CD4-positive, alpha-beta T cell treated with Interleukin-2 at 100 ng/mL for 4 hours (primary cell): Measurements from ENCODE around the gene BMPR1B.
"Not testable (repeated sequence)": the region's sequence is repeated elsewhere in the genome, so short reads cannot be mapped to it uniquely, and the experiment has no call there.

Experiments
- DNase-seq: peaks from one replicate; pipeline ENCODE4 v3.0.0-alpha.2; 2020; ENCODE audit warnings: low spot score

The BMPR1B gene

DNA sequence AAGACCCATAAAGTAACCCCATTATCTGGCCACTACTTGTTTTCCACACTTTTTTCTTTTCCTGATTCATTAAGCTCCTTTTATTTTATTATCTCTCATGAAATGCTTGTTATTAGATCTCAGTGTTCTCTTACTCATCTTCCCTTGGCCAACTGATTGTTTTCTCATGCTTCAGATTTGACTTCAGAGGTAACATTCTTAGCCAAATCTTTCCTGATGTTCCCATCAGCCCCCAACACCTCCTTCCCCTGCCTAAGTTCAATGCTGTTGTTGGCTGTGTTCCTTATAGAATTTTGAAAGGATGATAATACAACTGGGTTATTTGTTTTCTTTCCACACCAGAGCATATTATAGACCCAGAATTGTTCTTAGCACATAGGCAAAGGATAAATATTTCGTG lies 75.6 kb downstream of the BMPR1B start:
- DNase-seq = no peak

DNA sequence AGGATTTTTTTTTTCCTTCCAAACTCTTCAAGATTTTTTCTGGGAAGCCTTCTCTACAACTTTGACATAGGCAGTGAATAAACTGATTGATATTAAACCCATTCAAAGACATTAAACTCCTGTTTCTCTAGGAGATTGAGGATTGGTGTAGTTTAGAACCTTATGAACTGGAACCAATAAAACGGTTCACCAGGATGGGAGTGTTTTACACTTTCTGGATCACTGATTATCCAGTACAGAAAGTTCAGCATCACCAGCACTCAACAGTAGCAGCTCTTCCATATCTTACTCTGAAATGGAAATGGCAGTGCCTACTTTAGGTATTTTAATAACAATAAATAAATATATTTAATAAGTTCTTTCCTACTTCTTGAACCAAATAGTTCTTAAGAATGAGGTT lies 76.7 kb downstream of the BMPR1B start:
- no peak for DNase-seq

DNA sequence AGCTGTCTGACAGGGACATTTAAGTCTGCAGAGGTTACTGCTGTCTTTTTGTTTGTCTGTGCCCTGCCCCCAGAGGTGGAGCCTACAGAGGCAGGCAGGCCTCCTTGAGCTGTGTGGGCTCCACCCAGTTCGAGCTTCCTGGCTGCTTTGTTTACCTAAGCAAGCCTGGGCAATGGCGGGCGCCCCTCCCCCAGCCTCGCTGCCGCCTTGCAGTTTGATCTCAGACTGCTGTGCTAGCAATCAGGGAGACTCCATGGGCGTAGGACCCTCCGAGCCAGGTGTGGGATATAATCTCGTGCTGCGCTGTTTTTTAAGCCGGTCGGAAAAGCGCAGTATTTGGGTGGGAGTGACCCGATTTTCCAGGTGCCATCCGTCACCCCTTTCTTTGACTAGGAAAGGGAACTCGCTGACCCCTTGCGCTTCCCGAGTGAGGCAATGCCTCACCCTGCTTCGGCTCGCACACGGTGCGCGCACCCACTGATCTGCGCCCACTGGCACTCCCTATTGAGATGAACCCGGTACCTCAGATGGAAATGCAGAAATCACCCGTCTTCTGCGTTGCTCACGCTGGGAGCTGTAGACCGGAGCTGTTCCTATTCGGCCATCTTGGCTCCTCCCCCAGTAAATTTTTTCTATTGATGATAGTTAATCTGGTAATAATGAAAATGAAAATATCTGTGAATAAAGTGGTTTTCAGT lies 83.6 kb downstream of the BMPR1B start:
- not testable (repeated sequence) for DNase-seq

DNA sequence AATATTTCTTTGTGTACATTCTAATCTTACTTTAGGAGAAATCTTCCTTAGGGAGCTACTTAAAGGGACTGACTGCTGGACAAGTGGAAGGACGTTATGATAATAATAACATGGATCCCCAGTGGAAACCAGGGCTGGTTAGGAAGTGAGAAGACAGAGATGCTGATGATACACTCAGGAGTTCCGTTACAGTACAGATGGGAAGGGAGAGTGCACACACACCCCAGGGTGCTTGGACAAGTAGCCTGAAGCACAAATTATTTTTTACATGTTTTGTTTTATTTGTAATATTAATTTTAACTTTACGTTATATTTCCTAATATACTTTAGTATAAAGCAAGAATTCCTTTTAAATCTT lies 84.1 kb downstream of the BMPR1B start:
- no peak for DNase-seq

DNA sequence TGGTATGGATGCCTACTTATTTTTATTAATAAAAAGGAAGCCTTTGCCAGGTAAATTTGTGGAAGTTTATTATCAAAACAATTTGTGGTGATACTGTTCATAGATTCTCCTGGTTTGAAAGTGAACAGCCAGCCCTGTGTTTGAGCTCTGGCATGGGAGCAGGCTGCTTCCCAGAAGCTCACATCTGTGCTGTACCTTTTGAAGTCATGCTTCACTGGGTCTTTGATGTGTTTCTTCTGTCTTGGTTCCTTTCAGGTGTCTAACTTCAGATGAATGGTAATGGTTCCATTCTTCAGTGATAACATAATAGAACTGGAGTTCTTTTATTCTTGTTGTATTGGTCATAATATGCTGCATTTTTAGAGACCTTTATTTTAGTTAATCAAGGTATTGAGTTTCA lies 85.5 kb downstream of the BMPR1B start:
- DNase-seq = no peak

DNA sequence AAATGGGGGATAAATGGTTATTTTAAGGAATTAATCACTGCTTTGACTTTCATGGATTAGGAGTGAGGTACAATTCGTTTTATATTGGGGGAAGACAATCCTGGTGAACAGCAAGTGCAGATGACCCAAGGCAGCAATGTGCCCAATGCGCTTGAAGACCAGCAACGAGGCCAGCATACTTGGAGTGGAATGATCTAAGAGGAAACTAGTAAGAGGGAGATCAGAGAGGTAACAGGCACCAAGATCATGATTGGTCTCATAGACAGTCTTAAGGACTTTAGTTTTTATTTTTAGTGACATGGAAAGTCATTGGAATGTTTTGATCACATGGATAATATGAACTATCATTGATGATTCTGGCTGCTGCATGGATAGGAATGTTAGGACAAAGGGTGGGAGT lies 90.6 kb downstream of the BMPR1B start:
- DNase-seq = no peak

DNA sequence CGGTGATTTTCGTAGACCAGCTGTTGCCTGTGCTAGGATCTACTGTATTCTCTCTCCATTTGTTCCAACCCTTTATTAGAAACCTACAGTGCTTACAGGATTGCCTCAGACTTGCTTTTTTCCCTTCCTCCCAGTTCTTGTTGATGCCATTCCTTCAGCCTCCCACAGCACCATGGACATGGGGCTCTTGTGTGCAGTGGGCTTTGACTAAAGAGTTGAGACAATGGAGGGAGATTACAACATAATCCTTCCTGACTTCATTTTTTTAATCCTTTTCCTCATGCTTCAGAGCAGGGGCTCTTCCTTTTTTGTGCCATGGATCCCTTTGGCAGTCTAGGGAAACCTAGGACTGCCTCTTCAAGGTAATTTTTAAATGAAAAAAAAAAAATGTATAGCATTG lies 92.1 kb downstream of the BMPR1B start:
- no peak for DNase-seq

DNA sequence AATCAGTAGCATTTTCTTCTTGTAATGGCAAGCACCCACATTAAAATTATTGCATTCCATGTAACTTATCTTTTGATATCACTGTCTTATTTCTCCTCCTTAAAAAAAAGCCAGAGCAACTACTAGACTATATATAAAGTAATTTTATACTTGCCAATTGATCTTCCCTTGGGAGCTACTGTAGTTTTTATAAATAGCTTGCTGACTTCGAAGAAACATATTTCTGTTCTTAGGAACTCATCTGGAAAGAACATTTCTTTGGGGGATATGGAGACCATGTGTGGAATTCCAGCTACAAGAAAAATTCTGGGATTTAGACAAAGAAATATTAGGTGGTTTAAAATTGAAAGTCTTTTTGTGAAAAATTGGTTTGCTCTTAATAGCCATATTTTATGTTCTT lies 94.9 kb downstream of the BMPR1B start:
- no peak for DNase-seq

DNA sequence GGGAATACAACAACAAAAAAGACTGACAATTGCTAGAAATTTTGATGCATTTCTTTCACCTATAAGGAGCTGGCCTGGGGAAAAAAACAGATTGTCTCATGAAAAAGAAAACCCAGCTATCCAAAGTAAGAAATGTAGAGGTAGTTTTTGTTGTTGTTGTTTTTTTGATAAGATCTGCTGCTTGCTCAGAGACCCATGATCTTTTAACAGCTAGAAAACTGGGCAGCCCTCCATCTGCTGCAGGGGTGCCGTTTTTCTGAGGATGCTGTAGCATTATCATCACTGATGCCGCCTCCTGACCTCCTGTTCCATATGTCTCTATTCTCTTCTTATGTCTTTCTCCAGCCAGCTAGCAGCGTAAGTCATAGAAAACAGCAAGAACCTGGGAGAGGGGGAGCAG lies 98.3 kb downstream of the BMPR1B start:
- DNase-seq = no peak

DNA sequence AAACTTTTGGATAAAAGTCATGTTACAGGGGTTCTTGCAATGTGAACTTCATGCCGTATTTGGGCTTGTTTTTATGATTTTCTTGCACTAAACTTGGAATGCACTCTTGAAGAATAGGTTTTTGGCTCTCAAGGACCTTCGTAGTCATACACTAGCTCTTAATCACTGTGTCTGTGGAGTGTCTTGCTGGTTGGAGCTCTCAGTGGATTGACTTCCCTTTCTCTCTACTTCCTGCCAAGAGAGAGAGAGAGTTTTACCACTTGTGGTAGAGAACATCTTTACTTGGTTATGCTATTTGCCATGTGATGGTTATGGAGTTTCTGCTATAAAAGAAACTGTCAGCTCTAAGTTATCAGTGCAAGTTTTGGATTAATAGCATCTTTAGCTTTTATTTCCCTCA lies 112.4 kb downstream of the BMPR1B start:
- no peak for DNase-seq

DNA sequence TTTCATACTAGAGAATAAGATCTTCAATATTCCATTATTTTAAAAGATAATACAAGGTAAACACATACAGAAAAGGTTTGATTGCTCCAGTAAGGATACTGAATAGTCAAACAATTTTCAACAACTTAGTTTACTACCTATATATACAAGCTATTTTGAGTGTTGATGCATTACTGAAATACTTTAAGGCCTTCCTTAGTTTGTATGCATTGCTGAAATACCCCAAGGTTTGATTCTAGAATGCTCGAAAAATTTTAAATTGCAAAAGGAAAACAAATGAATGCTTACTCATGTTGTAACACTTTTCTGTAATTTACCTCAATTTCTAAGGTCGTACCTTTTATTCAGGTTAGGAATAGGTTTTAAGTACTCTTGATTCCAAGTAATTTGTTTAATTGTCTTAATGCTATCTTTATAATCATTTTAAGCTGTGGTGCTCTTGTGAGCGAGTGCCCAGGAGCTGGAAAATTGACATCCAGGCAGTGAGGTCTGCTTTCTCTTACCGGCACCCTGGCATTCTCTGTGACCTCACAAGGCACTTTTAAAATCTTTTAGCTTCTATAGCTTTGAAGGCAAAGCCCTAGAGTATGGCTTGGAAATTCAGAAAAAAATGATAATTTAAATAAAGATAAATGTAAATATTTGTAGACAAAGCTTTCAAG lies 114.0 kb downstream of the BMPR1B start:
- no peak for DNase-seq

DNA sequence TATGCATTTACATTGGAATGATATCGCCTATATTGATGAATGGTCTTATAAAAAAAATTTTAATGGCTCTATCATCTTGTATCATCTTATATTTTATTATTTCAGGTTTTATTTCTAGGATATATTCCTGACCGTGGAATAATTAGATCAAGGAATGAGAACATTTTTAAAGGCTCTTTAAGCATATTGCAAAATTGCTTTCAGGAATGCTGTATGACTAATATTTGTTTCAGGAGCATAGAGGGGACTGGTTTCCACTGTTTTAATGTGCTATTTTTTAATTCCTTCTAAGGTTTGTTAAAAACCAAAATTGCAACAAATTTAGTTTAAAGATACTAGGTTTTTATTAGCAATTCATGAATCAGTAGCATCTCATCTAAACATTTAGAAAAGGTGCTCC lies 120.2 kb downstream of the BMPR1B start:
- no peak for DNase-seq

DNA sequence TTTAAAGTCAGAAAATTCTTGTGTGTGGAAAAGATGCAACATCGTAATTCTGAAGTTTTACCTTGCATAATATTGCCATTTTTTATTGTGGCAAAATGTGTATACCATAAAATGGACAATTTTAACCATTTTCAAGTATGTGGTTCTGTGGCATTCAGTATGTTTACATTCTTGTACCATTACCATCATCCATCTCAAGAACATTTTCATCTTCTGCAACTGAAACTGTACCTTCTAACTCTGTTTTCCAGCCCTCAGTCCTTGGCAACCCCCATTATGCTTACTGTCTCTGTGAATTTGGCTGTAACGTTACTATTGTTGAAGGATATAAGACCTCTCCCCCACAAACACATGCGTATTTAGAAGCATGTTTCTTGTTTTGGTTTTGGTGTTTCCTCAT lies 123.2 kb downstream of the BMPR1B start:
- DNase-seq = no peak

DNA sequence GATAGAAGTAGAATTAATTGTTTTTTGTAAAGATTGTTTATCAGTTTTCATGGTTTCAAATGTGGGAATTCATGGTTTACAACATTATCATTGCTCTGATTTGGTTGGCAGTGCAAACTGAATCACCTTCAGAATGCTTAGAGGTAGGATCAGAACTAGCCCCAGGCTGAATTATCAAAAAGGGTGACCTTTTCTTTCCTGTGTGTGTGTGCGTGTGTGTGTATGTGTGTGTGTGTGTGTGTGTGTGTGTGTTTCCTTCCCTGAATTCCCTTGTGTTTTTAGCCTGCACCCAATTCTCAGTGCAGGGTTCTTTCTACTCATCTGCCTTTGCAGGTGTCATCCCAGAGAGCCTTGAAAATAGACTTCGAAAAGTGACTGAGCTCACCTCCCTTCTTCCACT lies 125.0 kb downstream of the BMPR1B start:
- no peak for DNase-seq

DNA sequence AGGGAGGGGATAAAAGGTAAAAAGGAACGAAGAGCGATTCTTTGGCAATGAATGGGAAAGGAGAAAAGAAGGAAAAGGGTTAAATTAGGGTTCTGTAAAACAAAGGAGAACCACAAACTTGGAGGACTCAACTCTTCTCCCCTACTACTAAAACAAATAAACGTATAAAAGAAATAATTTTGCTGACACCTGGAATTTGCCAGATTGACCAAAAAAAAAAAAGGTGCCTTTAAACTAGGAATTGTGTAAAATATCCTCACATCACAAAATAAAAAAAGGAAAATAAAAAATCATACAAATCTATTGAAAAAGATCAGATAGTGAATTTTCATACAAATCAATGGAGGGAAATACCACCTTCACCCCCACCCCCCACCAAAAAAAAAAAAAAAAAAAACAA lies 129.3 kb downstream of the BMPR1B start:
- no peak for DNase-seq

DNA sequence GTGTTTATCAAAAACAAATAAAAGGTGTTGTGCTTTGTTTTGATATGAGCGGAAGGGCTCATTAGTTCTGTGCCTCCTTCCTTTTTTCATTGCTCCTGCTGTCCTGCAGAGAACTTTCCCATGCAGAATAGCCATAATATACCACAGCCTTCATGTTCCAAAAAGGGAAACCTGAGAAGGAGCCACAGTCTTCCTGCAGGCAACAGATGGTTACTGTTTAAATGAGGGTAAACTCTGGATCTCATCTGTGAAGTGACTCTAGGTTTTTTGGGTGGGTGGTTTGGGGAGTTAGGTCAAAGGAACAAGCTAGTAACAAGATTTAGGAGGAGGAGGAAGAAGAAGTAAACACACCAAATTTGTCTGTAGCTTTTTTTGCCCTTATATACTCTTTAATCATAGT lies 131.8 kb downstream of the BMPR1B start:
- no peak for DNase-seq

DNA sequence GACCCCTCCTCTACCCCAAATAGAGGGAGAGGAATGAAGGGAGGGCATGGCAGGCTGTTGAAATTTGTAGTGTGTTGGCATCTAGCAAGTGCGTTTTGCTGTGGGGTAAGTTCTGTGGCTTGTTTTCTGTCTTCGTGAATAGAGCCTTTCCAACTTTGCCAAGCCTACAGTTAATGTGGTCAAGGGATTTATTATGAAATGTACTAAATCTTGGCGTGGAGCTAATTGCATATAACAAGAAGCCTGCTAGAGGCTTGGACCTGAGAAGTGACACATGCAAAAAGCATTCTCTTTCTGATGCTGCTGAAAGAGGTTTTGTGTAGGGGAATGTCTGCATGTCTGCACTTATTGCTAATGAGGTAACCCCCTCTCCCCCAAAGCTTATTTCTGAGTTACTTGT lies 132.2 kb downstream of the BMPR1B start:
- no peak for DNase-seq

DNA sequence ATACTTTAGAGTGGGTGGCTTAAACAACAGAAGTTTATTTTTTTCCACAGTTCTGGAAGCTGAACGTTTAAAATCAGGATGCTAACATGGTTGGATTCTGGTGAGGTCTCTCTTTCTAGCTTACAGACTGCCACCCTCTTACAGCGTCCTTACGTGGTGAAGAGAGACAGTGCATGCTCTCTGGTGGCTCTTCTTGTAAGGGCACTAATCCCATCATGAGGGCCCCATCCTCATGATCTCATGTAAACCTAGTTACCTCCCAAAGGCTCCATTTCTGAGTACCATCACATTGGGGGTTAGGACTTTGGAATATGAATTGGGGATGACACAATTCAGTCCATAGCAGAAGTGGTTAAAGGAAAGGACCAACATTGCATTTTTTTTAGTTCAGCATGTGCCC lies 132.8 kb downstream of the BMPR1B start:
- no peak for DNase-seq

DNA sequence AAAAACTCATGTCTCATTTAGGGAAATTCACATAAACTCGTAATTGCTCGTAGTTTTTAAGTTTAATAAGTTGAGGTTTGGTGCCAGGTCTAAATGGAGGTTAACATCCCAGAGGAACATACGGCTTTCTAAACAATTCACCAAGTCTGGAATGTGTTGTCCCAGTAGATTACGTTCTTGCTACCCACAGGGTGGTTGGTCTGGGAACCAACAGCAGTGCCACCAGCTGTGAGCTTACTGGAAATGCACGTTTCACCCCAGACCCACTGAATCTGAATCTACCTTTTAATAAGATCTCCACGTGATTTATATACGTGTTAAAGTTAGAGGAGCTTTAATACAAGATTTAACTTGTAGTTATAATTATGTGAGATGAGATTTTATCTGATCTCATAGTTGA lies 134.3 kb downstream of the BMPR1B start:
- DNase-seq = no peak

DNA sequence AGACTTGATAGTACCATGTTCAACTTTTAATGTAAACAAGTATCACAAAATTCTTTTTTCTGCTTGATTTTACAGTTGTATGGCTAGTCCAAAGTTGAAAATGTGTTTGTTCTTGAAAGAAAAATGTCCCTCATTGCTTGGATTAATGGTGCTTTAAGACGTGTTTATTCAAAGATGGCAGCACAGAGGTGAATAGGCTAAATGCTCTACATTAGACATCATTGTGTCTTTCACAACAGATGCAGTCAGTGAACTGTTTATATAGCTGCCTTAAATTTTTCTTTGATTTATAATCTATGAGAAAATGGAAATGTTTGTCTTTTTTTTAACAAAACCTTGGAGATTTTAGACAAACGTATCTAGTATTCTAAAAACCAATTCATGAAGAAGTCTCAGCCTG lies 137.3 kb downstream of the BMPR1B start:
- no peak for DNase-seq

DNA sequence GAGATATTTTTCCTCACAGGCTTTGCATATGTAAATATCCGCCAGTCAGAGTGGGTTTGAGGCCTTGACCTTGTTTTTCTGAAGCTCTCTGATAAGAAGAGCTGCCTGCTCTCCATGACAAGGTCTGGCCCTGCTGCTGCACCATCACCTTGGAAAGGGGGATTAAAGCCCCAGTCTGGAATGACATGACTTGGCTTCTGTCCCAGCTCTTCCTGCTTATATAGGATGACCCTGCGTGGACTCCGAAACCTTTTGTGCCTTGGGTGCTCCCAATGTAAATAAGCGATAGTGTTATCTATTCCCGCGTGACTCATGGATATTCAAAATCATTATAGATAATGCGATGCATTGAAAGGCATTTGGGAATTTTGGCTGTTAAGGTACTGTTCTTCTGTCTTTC lies 139.3 kb downstream of the BMPR1B start:
- no peak for DNase-seq

DNA sequence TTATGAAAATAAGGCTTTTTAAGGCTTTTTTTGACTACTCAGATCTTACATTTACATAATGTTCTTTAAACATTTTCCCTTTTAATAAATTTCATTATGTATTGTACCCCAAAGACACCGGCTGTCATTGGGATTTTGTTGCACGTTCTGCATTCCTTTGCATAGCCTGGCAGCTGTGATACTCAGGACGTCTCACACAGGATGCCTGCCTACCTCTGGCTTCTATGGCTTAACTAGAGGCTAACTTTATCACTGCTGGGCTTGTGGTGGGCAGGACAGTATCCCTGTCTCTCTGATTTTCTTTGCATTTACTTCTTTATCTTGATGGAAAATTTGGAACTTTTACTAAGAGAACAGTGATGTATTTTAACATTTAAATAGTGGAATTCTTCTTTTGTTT lies 147.8 kb downstream of the BMPR1B start:
- DNase-seq = no peak

DNA sequence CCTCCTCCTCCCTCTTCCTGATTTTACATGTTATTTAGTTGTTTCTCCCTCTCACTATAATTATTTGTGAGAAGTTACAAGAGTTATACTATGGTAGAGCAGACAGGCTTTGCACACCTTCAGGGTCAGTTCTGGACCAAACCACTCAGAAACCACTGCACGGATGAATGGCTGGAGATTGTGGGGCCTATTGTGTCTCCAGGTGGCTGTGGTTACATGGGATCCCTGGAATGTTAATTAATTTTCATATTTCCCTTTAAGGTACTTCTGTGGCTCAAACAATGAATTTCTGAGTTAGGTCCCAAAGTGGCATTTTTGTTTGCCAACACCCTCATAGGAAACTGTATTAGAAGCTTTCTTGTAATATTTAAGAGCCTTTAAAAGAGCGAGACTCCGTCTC lies 151.9 kb downstream of the BMPR1B start:
- DNase-seq = no peak

DNA sequence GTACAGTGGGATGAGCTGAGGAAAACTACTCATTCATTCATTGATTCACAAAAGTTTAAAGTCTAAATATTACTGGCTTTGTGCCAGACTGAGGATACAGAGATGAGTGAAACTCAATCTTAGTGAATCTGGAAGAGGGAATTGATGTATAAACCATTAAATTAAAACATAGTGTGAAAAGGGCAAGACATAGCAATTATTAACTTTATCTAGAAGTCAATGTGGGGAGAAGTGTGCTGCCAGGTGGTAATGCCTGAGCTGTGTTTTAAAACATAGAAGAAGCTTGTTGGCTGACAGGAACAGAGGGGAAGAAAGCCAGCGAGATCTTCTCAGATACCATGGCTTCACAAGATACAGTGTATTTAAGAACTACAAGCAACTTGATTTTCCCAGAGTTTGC lies 153.4 kb downstream of the BMPR1B start:
- DNase-seq = no peak
